Duodenal mucosa (tissue), 2 donors: ENCODE data around the gene IGF1.

ENCODE experiments used
- H3K27ac ChIP-seq: one replicate; pipeline ENCODE4 v1.7.0; 2013; ENCODE audit warnings: low read depth, low read length
- H3K27me3 ChIP-seq, 2 donors: one replicate each; pipeline ENCODE4 v1.7.0; 2013; ENCODE audit warnings: low read length in 2 of 2, control low read depth in 1 of 2; ENCODE audit not compliant: insufficient read depth in 2 of 2, control insufficient read depth in 1 of 2
- H3K36me3 ChIP-seq, 2 donors: one replicate each; pipeline ENCODE4 v1.7.0; 2013; ENCODE audit warnings: low read length in 2 of 2, control low read depth in 1 of 2; ENCODE audit not compliant: insufficient read depth in 2 of 2, control insufficient read depth in 1 of 2
- H3K4me1 ChIP-seq, 2 donors: one replicate each; pipeline ENCODE4 v1.7.0; 2013; ENCODE audit warnings: low read length in 2 of 2, control low read depth in 1 of 2; ENCODE audit not compliant: insufficient read depth in 2 of 2, control insufficient read depth in 1 of 2
- H3K4me3 ChIP-seq, 2 donors: one replicate each; pipeline ENCODE4 v1.7.0; 2013; ENCODE audit warnings: low read length in 2 of 2, low read depth in 1 of 2
- H3K9ac ChIP-seq, 2 donors: one replicate each; pipeline ENCODE4 v1.7.0; 2013; ENCODE audit warnings: low read length in 2 of 2, low read depth in 1 of 2
- H3K9me3 ChIP-seq, 2 donors: one replicate each; pipeline ENCODE4 v1.7.0; 2013; ENCODE audit warnings: low read length in 2 of 2, control low read depth in 1 of 2; ENCODE audit not compliant: control insufficient read depth in 1 of 2

IGF1 gene

DNA sequence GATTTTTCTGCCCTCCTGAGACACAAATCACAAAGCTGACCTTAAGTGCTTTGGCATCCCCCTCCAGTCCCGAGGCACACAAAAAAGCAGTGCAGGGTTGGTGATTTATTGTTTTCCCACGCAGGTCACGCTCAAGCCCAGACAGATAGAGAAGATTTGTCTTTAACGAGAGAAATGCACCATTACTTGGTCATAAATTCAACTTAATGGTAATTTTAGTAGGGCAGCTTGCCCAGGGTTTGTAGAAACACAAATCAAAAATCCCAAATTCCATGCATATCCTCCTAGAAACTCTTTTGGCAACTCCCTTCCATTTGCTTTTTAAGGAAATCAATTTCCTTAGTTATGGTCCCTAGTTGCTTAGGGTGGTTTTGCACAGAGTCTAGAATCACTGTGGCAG, 132.6 kb downstream of the IGF1 start:
- no peaks in the 10 kb centered on the region for H3K27me3 ChIP-seq
- no peaks in the 10 kb centered on the region for H3K4me1 ChIP-seq
- H3K4me3 ChIP-seq = no peak overlapping the region
- no peak overlapping the region for H3K27ac ChIP-seq
- H3K9ac ChIP-seq = no peak overlapping the region
- H3K9me3 ChIP-seq = no peaks in the 10 kb centered on the region
- H3K36me3 ChIP-seq = no peaks in the 10 kb centered on the region
